ENCODE results near the gene DDX39B.

The DDX39B gene

GRCh38 chr6:31586599-31587281, 44.9 kb upstream of the DDX39B start:
- H3K9me3 ChIP-seq (ENCODE audit: severe bottlenecking) = no peaks in the 10 kb centered on the region
- H3K27ac ChIP-seq (ENCODE audit: poor library complexity, severe bottlenecking) = no peak overlapping the region
- TF ChIP-seq CTCF (IDR thresholded peaks at IDR 0.05; ENCODE audit: poor library complexity, severe bottlenecking) = no peak
- no peak overlapping the region for H3K4me3 ChIP-seq (ENCODE audit: severe bottlenecking)
- H3K27me3 ChIP-seq (ENCODE audit: insufficient read depth, poor library complexity, severe bottlenecking) = no peaks in the 10 kb centered on the region
- no peaks in the 10 kb centered on the region for H3K4me1 ChIP-seq (ENCODE audit: insufficient read depth, poor library complexity, severe bottlenecking)
- H3K36me3 ChIP-seq (ENCODE audit: low read depth) = no peaks in the 10 kb centered on the region
- ATAC-seq (ENCODE audit: low read depth) (no peak), DNase-seq (ENCODE audit: low spot score) (no peak)

- H3K36me3 ChIP-seq (ENCODE audit: low read depth) = no peaks in the 10 kb centered on the region
- no peak for DNase-seq (ENCODE audit: low spot score)
- no peaks in the 10 kb centered on the region for H3K9me3 ChIP-seq (ENCODE audit: severe bottlenecking)
- no peaks in the 10 kb centered on the region for H3K4me1 ChIP-seq (ENCODE audit: insufficient read depth, poor library complexity, severe bottlenecking)
- no peak for ATAC-seq (ENCODE audit: low read depth)
- no peak for TF ChIP-seq CTCF (IDR thresholded peaks at IDR 0.05; ENCODE audit: poor library complexity, severe bottlenecking)
- H3K4me3 ChIP-seq (ENCODE audit: severe bottlenecking) = no peak within 1 kb of the TSS
- H3K27me3 ChIP-seq (ENCODE audit: insufficient read depth, poor library complexity, severe bottlenecking) = no peaks in the 10 kb centered on the region
- H3K27ac ChIP-seq (ENCODE audit: poor library complexity, severe bottlenecking) = no peak within 1 kb of the TSS
Measured at GRCh38 chr6:31586008-31586407, 44.2 kb upstream of the DDX39B start, which contains the start of gene LST1. Gene LST1 (plus strand): TSS chr6:31586277. CDS start chr6:31587300, 1,023 bp downstream.

- no peak for TF ChIP-seq CTCF (IDR thresholded peaks at IDR 0.05; ENCODE audit: poor library complexity, severe bottlenecking)
- no peak overlapping the region for H3K4me3 ChIP-seq (ENCODE audit: severe bottlenecking)
- ATAC-seq (ENCODE audit: low read depth) (no peak), DNase-seq (ENCODE audit: low spot score) (no peak)
- H3K36me3 ChIP-seq (ENCODE audit: low read depth) = no peaks in the 10 kb centered on the region
- no peaks in the 10 kb centered on the region for H3K4me1 ChIP-seq (ENCODE audit: insufficient read depth, poor library complexity, severe bottlenecking)
- H3K27me3 ChIP-seq (ENCODE audit: insufficient read depth, poor library complexity, severe bottlenecking) = no peaks in the 10 kb centered on the region
- H3K9me3 ChIP-seq (ENCODE audit: severe bottlenecking) = no peaks in the 10 kb centered on the region
- no peak overlapping the region for H3K27ac ChIP-seq (ENCODE audit: poor library complexity, severe bottlenecking)
Measured at GRCh38 chr6:31585491-31585890, 43.7 kb upstream of the DDX39B start.

- Histone ChIP-seq H3K36me3 (ENCODE audit: low read depth) (no peaks in the 10 kb centered on the region), H3K27ac (ENCODE audit: poor library complexity, severe bottlenecking) (no peak within 1 kb of the TSS), H3K4me1 (ENCODE audit: insufficient read depth, poor library complexity, severe bottlenecking) (peaks cover 12% of the 10 kb centered on the region), H3K27me3 (ENCODE audit: insufficient read depth, poor library complexity, severe bottlenecking) (no peaks in the 10 kb centered on the region), H3K4me3 (ENCODE audit: severe bottlenecking) (peak within 1 kb of the TSS; percentile 52), H3K9me3 (ENCODE audit: severe bottlenecking) (no peaks in the 10 kb centered on the region)
- TF ChIP-seq CTCF (IDR thresholded peaks at IDR 0.05; ENCODE audit: poor library complexity, severe bottlenecking) = no peak
- DNase-seq (ENCODE audit: low spot score) (no peak), ATAC-seq (ENCODE audit: low read depth) (no peak)
Measured at GRCh38 chr6:31582230-31582643, 40.4 kb upstream of the DDX39B start, which contains the start of gene LTB. Gene LTB (minus strand): TSS chr6:31582424. CDS start chr6:31582417, 7 bp downstream.

All from RWPE2 (cell line).